Endothelial cell of hepatic sinusoid (primary cell): ENCODE results near the gene SIX3.

Experiments used
- in situ Hi-C: cut with HindIII; loops from 2 replicates; pipeline ENCODE4 v1.10.0; 2017; ENCODE audit warnings: low sequenced_read_pairs

SIX3 gene

DNA sequence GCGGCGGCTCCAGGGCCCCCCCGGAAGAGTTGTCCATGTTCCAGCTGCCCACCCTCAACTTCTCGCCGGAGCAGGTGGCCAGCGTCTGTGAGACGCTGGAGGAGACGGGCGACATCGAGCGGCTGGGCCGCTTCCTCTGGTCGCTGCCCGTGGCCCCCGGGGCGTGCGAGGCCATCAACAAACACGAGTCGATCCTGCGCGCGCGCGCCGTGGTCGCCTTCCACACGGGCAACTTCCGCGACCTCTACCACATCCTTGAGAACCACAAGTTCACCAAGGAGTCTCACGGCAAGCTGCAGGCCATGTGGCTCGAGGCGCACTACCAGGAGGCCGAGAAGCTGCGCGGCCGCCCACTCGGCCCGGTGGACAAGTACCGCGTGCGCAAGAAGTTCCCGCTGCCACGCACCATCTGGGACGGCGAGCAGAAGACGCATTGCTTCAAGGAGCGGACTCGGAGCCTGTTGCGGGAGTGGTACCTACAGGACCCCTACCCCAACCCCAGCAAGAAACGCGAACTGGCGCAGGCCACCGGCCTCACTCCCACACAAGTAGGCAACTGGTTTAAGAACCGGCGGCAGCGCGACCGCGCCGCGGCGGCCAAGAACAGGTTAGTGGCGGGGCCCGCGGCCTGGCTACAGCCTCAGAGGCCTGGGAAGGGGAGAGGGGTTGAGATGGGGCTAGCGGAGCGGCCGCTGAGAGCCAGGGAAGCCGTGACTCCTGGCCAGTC lies 965 bp downstream of the SIX3 start:
- in situ Hi-C loops: no loop called here

DNA sequence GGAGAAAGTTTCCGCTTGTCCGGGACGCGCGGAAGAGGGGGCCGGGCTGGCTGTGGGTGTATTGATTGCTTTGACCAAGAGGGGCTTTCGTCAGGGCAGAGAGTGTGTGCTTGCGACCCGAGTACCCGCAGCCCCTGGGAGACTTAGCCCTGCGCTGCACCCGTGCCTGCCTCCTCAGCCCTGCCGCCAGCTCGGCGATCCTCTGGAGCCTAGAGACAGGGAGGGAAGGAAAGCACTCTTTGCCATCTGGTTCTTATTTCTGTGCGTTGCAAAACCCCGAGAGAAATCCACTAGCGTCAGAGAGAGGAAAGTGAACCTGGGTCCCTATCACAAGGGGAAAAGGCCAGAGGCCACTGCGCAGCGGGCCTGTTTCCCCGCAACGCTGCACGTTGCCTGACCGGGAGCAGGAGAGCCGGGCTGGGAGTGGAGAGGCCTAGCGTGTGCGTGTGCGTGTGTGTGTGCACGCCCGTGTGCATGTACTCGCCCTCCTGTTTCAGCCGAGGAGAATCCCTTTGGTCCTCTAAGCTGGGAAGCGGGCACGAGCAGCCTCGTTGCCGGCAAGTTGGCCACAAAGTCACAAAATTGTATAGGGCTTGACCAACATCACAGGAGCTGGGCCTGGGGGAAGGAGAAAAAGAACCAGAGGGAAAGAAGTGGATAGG lies 1.7 kb downstream of the SIX3 start:
- in situ Hi-C loops: no loop called here

DNA sequence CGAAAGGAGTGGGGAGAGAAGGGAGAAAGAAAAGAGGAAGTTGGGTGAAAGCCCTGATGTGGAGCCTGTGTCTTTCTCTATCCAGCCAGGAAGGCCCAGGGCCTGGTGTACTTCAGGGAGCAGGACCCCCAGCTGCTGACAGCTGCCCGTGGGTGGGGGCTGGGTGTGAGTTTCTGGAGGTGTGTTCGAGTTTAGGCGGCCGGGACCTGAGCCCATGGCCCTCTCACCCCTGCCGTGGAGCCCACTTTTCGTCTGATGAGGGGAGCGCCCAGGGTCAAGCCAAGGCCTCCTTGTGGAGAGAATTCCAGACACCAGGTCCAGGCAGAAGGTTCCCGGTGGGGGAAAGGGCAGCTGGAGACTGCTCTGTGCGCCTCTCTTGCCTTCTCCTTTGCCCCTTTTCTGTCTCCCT lies 2.2 kb downstream of the SIX3 start:
- in situ Hi-C loops: no loop called here

DNA sequence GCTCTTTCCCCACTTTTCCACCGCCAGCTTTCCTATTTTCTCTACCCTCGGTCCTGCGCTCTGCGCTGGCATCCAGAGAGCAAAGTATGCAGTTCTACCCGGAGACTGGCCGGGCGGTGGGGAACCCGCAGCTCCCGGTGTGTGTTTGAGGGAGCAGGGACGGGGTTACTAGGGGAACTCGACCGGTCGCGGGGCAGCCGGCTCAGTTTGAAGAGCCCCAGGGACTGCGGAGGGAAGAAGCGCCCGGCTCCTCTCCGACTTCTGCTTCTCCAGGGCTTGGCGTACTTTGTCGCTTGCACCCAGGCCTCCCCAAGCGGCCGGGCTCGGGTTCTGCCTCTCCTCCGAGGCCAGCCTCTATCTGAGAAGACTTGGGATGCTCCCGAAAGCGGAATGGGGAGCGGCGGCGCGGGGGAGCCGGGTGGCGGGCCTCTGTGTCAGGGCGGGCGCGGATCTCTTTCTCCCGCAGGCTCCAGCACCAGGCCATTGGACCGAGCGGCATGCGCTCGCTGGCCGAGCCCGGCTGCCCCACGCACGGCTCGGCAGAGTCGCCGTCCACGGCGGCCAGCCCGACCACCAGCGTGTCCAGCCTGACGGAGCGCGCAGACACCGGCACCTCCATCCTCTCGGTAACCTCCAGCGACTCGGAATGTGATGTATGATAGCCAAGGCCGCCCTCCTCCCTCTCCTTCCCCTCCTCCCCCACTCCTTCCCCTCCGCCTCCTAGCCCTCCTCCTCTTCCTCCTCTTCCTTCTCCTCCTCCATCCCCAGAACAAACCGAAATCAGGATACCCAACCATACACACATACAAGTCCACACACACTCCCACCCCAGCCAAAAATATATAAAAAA lies 2.8 kb downstream of the SIX3 start:
- in situ Hi-C loops: no loop called here

DNA sequence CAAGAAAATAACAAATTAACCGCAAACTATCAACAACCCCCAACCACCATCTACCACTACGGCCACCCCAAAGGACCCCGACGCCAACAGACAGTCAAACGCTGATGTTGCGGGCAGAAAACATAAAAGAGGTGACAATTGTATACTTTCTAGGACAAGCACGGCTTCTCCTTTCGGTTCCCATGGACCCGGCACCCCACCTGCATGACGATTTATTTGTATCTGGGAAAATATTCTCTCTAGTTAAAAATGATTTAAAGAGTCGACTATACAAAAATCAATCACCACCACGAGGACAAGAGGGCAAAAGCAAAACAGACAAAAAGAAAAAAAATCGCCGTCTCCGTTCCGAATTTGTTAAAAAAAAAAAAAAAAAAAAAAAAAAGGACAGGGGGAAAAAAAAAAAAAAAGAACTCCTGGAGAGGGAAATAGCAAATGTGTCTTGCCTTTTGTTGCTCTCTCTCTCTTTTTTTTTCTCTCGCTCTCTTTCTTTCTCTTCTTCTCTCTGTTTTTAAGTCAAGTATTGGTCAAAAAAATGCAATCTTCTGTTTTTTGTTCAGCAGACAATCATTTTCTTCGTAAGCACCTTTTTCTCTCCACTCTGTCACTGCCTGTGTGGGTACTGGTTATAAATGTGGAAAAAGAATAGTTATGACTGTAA lies 3.6 kb downstream of the SIX3 start:
- in situ Hi-C loops: no loop called here

DNA sequence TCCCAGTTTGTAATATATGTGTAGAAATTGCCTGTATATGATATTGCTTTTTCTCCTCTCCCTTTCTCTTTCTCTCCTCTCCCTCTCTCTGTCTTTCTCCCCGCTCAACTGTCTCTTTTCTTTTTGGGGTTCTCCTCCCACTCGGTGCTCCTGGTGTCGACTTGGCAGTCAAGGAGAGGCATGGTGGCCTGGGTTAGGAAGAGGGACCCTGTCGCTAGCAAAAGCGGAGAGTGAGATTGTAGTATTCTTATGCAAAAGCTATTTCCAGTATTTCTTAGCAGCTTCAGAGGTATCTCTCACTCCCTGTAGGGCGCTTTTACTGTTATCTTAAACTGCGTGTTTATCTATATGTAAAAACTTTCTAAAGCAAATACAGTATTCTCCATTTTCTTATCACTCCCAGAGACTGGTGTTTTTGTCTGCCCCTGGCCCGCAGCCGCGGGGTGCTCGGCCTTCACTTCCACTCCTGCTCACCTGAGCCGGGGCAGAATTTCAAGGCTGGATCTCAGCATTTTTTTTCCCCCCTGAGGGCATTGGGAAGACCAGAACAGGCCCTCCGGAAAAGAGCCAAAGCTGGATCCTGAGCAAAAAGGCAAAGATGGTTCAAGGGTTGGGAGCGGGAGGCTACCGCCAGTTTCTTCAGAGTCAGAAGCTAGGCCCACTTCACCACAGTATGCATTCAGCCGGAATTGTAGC lies 4.3 kb downstream of the SIX3 start:
- in situ Hi-C loops: no loop called here

DNA sequence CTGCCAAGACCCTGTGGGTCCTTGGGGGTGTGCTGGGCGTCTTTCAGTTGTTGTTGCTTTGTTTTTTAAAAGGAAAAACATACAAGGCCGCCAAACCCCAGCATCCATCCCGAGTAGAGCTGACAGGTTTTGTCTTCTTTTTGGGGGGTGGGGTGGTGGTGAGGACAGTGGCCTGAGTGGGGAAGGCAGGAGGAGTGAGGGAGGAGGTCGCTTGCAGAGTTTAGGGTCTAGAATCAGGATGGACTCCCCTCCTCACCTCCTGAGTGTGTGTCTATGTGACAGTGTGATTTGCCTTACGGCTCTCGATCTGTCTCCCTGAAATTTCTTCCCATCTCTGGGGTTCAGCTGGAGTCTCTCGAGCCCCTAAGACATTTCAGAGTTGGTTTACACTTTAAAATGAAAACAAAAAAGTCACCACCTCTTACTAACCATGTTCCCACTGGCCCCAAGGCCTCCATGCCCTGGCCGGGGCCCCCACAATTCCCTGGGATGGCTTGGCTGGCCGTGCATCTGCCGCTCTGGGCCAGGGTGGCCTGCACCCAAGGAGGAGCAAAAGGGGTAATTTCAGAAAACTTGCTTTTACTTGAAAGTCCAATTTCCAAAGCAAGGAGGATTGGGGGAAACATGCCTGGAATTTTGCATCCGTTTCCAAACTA lies 5.0 kb downstream of the SIX3 start:
- in situ Hi-C loops: no loop called here

DNA sequence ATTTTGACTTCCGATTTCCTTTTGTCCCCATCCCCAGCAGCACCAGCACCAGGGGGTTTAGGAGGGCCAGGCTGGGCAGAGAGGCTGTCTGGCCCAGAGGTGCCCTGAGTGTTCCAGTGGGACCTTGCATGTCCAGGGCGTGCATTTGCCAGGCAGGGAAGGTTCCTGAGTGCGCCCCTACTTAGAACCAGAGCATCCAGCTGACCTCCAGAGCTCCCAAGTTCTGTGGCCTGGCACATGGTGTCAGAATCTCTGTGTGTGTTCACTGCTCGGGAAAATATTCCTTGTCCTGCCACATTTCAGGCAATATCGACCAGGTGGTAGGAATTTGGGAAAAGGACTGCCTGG lies 5.5 kb downstream of the SIX3 start:
- in situ Hi-C loops: no loop called here

DNA sequence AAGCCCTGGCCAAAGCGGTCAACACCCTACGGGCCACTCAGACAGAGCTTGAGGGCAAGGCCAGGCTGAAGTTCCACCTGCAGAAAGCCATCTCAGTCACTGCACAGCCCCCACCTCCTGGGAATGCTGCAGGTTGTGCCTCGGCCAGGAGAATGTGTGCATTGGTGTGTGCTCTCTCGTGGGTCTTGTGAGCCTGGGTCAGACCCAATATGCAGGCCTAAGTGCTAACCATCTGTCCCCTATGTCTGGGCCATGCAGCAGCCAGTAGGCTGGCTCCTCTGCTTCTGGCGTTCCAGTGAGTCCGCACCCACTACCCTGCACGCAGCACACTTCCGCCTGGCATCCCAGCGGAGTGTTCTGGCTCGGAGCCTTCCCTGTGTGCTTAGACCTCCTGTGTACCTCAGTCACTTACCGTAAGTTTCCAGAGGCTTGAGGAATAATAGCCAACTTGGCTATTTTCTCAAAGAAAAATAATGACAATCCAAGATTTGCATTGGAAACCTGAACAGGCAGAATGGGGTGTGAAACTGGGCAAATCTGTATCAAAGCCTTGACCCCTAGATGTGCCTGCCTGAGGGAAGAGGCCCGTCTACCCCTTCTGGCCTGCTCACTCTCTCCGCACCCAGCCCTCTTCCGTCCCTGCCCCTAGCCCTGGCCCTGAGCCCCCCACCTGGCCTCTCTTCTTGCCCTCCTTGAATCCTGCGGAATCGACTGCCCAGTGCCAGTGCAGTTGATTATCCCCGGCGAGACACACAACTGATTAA lies 7.2 kb downstream of the SIX3 start:
- in situ Hi-C loops: no loop called here

DNA sequence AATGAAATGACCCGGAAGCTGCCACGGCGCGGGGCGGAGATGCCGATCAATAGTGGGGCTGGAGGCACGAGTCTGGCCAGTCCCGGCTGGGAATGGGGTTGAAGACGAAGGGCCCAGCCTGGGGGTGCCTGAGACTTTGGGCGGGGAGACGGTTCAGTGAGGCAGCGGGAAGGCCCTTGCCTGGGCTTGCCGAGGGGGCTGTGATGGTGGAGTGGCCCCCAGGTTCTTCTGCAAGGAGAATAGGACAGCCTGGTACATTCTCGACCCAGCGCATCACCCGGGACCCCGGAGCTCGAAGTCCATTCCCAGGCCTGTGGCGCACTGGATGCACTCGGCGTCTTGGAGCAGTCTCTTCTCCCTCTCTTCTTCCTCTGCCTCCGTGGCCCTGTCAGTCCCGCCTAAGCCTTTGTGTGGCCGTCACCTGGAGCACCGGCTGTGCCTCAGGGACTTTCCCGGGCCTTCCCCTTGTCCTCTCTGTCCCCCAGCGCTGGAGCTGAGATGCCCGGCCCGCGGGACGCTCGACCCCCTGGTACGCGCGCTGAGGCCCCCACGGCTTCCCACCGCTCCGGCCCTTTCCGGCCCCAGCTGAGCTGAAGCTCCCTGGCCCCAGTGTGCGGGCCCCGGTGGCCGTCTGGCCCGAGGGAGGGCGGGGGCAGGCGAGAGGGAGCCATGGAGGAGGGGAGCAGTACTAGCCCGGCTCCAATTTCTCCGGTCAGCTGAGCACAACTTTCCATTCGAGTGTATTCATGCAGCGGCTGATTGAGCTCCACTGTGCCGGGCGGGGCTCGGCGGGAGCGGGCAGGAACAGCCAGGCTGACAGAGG lies 8.0 kb downstream of the SIX3 start:
- in situ Hi-C loops: loop anchor here (10.0 to 25.0 kb wide), 4 partner anchors 145 to 555 kb away; no protein-coding TSS in a partner anchor

DNA sequence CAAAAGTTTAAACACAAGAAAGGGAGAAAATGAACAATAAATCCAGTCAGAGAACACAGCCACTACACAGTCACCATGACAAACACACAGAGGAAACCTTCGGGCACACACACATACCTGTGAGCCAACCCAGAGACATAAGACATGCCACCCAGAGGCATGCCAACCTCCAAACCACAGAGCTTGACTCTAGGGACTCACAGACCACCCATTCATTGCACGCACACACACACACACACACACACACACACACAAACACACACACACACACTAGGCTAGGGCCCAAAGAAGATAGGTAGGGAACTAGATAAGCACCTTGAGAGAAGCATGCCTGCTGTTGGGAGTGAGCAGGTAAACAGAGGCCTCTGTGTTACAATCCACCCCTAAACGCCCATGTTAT lies 9.1 kb downstream of the SIX3 start:
- in situ Hi-C loops: loop anchor here (10.0 to 25.0 kb wide), 4 partner anchors 146 to 556 kb away; no protein-coding TSS in a partner anchor

DNA sequence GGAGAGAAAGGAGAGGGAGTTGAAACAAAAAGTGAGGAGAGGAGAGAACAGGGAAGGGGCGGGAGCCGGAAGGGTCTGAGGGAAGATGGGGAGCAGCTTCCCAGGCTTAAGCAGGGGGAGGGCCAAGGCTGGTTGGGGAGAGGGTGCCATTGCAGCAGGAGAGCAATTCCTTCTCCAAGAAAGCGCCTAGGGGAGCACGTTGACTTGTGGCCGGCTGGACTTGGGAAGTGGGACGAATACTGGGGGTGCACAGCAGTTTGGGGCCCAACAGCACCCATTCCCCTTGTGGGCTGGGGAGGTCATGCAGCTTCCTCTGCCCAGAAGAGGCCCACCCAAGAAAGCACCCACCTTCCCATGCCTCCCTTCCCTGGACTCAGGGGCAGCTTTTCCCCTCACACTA lies 9.6 kb downstream of the SIX3 start:
- in situ Hi-C loops: loop anchor here (10.0 to 25.0 kb wide), 4 partner anchors 146 to 556 kb away; no protein-coding TSS in a partner anchor

DNA sequence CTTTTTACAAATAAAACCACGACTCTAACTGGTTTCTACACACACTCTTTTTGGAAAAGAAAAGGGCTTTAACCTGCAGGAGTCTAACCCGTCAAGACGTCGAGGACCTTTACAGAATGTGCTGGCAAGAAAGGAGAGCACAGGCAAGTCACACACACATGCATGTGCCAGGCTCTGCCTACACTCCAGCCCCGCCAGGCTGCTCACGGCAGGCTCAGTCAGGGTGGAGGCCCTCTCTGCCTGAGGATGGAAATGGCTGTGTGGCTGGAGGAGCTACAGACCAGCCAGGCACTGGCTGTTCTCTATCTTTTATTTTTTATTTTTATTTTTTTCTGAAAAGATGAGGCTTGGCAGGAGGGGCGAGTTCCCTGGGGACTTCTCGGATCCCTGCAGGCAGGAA lies 10.2 kb downstream of the SIX3 start:
- in situ Hi-C loops: loop anchor here (10.0 to 25.0 kb wide), 4 partner anchors 147 to 557 kb away; no protein-coding TSS in a partner anchor

DNA sequence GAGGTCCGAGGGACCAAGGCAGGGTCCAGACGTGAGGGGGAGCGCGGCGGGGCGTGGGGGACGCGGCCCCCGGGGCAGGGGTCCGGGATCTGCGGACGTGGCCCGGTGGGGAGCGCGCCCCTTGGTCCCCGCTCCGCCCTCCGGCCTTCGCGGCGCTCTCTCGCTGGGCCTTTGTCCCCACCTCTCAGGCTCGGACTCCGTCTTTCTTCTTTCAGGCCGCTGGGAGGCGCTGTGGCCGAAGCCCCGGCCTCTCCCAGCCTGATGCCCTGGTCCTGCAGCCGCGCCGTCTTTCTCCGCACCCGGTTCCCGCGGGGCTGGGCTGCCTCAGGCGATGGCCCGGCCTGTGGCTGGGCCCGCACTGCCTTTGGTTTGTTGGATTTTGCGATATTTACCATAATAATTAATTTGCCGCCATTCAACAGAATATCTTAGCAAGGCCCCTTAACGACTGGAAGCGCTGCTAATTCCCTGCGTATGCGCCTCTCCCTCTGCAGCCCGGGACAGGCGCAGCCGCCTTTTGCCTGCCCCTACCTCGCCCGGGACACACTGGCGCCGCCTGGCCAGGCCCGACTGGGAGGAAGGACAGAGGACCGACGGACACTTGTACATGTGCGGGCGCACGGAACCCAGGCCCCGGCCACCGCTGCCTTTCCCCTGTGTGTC lies 10.8 kb downstream of the SIX3 start:
- in situ Hi-C loops: loop anchor here (10.0 to 25.0 kb wide), 4 partner anchors 147 to 557 kb away; no protein-coding TSS in a partner anchor

DNA sequence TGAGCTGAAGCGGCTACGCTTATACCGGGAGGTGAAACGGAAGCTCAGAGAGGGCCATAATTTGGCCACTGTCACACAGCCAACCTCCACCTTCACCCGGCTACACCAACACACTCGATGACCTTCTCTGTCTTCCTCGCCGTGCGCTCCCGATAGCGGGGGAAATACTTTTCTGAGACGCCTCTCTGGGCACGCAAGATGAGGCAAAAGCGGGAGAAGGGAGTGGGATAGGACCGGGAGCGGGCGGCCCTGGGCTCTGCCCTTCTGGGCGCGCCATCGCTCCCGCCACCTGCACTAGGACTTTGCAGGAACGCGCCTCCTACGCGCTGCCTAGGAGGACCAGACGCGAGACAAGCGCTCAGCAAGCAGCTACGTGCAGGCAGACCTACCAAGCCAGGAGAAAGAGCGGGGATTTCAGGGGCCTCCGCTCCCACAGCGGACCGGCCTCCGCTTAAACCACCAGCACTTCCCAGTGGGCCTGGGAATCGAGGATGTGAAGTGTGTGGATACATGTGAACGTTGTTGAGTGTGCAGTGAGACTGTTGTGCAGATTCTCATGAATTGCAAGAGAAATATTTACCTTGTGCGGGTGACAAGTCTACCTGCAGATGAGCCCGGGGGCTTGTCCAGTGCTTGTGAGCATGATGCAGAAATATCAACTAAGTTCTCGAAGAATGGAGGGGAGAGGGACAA lies 11.4 kb downstream of the SIX3 start:
- in situ Hi-C loops: loop anchor here (10.0 to 25.0 kb wide), 4 partner anchors 148 to 558 kb away; no protein-coding TSS in a partner anchor

DNA sequence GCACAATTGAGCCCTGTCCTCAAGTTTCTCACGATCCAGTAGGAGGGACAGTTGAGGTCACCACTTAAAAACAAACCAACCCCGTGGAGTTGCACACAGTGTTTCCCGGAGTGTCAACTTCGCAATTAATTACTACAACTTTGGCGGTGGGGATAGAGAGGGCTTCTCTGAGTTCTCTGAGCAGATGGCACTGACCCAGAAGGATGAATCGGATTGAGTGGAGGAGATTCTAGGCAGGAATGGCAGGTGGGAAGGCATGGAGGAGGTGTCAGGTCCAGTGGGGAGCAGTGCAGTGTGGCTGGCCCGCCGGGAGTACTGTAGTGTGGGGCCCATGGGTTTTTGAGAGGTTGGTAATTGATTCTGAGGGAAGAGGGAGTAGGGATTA lies 12.0 kb downstream of the SIX3 start:
- in situ Hi-C loops: loop anchor here (10.0 to 25.0 kb wide), 4 partner anchors 149 to 559 kb away; no protein-coding TSS in a partner anchor

DNA sequence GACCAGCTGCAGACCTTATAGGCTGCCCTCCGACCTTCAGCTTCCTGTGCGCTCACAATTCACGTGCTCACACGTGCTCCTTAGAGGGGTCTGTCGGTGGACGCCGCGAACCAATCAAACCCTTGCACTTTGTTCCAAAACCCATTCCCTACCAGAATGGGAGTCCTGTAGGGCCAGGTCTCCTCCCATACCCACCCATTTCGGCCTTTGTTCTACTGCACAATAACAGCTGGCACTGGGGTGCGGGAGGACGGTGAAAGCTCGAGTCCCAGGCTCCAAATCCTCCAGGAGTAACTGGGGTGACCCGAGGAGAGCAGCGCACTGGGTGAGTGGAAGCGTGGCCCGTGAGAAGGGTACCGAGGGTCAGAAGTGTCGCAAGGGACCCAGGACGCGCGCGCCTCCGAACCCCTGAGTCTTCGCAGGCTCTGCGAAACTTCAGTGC lies 13.0 kb downstream of the SIX3 start:
- in situ Hi-C loops: loop anchor here (10.0 to 25.0 kb wide), 4 partner anchors 150 to 560 kb away; no protein-coding TSS in a partner anchor
